GM23338 (cell line): ENCODE data around the gene GADD45A.

Experiments used
- CTCF ChIP-seq, 2 experiments: fragments of 200-600 bp in 1 of 2; sonication (generic) in 1 of 2; conservative IDR thresholded peaks; 2 replicates each; pipeline versions ENCODE4 v1.5.1 to v1.6.1; 2016 to 2017; ENCODE audit warnings: antibody characterized with exemption in 2 of 2, low read depth in 2 of 2, mild to moderate bottlenecking in 2 of 2, moderate library complexity in 1 of 2
- ETS1 ChIP-seq: IDR thresholded peaks from 2 replicates; pipeline ENCODE4 v1.6.1; 2016; ENCODE audit warnings: antibody characterized with exemption
- EZH2 ChIP-seq: fragments of 200-600 bp; sonication (generic); IDR thresholded peaks from one replicate; pipeline ENCODE4 v1.8.0; 2017; ENCODE audit warnings: antibody characterized with exemption, mild to moderate bottlenecking, low read depth; ENCODE audit not compliant: unreplicated experiment
- EZH2phosphoT487 ChIP-seq: fragments of 200-600 bp; sonication (generic); IDR thresholded peaks from one replicate; pipeline ENCODE4 v1.8.1; 2018; ENCODE audit warnings: antibody characterized with exemption; ENCODE audit not compliant: unreplicated experiment
- NANOG ChIP-seq: IDR thresholded peaks from 2 replicates; pipeline ENCODE4 v1.6.1; 2016; ENCODE audit warnings: antibody characterized with exemption, borderline replicate concordance
- REST ChIP-seq: IDR thresholded peaks from one replicate; pipeline ENCODE4 v1.6.1; 2018; ENCODE audit warnings: antibody characterized with exemption; ENCODE audit not compliant: unreplicated experiment

GRCh38 chr1:67687198-67687545 is 2.2 kb downstream of the GADD45A start:
- TF ChIP-seq EZH2 (no peak), CTCF (conservative IDR thresholded peaks at IDR 0.05; ENCODE audit: low read depth in 2 of 2) (no peak), ETS1 (no peak), NANOG (no peak), EZH2phosphoT487 (no peak), REST (no peak)
